Omental fat pad (tissue), 4 donors: ENCODE measurements around the gene DNAI4. TPM values are rescaled to one million over a fixed set of nuclear protein-coding genes. Genes with fewer than 3 reads are reported as not detected.

Source experiments
- ATAC-seq: fragments of 150-250 bp; one replicate; pipeline ENCODE4 v1.9.1; 2016; ENCODE audit warnings: mild to moderate bottlenecking, moderate library complexity; ENCODE audit not compliant: low FRiP score
- DNase-seq: peaks from one replicate; pipeline ENCODE4 v3.0.0-alpha.2; 2019; ENCODE audit warnings: low spot score
- CTCF ChIP-seq, 3 donors: fragments of 450-650 bp; IDR thresholded peaks; one replicate each; pipeline ENCODE4 v1.5.1; 2016 to 2017; ENCODE audit warnings: antibody characterized with exemption in 3 of 3, mild to moderate bottlenecking in 3 of 3, moderate library complexity in 2 of 3
- total RNA-seq, 4 donors: library from RNA; depleted of rRNA; stranded (reverse); fragments of >200 nt; gene quantifications; one replicate each; pipeline ENCODE4 v1.1.0, GENCODE V29; 2016

The DNAI4 gene
- total RNA-seq, 4 donors from 2014 or later, result 2.8 to 8.8 (median 4.7) TPM

DNA sequence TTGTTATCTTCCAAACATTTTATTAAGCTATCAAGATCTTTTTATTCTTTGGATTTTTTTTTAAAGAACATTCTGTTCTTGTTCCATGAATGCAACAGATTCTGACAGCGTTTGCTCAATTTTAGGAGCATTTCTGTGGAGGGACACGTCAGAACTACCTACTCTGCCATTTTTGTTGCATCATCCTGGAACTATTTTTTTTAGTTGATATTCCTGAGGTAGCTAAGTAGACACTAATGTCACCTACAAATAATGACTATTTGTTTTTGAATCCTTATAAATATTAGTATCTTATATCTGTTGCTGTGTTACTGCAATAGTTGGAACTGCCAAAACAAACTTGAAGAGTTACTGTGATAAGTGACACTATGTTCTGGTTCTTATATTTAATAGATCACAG, 57.2 kb downstream of the DNAI4 start:
- ATAC-seq (no peak), DNase-seq (no peak)
- TF ChIP-seq CTCF (IDR thresholded peaks at IDR 0.05), result no peak

DNA sequence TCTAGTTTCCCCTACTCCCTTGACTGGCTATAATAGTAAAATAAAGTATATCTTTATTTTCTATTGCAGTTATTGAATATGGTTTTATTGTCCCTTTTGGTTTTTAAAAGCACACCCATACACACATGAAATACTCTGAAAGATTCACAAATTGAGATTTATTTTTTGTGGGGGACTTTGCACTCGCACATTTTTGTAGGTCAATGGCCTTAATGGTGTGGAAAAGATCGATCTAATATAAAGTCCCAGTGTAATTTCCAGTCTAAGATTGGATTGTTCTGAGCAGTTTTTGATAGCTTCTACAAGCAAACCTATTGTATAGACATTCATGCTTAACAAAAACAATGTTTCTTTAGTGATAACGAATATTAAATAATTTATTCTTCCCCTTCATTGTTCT, 64.1 kb downstream of the DNAI4 start:
- TF ChIP-seq CTCF (IDR thresholded peaks at IDR 0.05), result no peak
- ATAC-seq (no peak), DNase-seq (no peak)

- ATAC-seq (no peak), DNase-seq (no peak)
- no peak for TF ChIP-seq CTCF (IDR thresholded peaks at IDR 0.05)
Observed at GRCh38 chr1:66853379-66853778, 71.3 kb downstream of the DNAI4 start.

DNA sequence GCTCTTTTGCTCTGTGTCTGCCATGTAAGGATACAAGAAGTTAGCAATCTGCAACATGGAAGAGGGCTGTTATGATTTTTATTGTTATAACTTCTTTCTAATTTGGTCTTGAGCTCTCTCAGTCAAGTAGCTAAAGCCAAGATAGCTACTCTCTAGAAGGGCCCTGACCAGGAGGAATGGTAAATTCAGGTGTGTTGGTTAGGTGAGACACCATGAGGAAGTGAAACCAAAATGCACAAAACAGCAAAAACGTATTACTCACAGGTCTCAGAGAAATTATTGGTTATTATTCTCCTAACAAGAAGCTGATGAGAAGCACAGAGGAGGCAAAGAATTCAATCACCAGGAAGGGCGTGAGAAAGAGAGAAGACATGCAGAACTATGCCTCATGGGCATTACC, 71.8 kb downstream of the DNAI4 start:
- no peak for TF ChIP-seq CTCF (IDR thresholded peaks at IDR 0.05)
- ATAC-seq (no peak), DNase-seq (no peak)

GRCh38 chr1:66850989-66851388, 73.7 kb downstream of the DNAI4 start:
- DNase-seq, result no peak
- no peak for ATAC-seq
- no peak for TF ChIP-seq CTCF (IDR thresholded peaks at IDR 0.05)

DNA sequence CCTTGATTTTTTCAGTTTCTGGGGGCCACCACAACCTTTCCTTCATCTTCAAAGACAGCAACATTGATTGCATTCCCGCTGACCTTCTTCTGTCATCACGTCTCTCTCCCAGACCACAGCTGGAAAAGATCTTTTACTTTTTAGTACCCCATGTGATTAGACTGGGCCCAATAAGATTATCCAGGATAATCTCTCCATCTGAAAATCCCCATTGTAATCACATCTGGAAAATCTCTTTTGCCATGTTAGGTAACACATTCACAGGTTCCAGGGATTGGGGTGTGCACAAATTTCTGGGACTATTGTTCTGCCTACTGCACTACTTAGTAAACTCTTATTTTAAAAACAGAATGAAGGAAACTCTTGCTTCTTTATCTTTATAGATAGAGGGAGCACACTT, 76.5 kb downstream of the DNAI4 start:
- ATAC-seq (no peak), DNase-seq (no peak)
- no peak for TF ChIP-seq CTCF (IDR thresholded peaks at IDR 0.05)

DNA sequence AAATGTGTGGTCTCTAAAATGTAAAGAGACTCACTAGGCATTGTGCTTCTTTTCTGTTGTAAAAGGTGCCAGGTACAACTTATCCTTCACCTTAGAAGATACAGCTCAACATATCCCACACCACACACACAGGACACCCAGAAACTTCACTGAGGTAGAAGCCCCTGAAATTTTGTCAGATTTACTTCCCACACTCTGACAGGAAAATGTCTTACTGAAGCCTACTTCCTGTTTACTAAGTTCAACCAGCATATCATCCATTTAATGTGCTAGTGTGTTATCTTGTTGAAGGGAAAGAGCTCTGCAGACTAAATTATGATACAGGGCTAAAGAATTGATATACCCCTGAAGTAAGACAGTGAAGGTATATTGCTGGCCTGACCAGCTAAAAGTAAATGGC, 83.7 kb downstream of the DNAI4 start:
- ATAC-seq, result no peak
- no peak for DNase-seq
- TF ChIP-seq CTCF (IDR thresholded peaks at IDR 0.05), result no peak
